Measurements from ENCODE around the gene MAMLD1.

MAMLD1 gene

GRCh38 chrX:150542846-150543229 lies 179.7 kb downstream of the MAMLD1 start:
- no peak for DNase-seq

GRCh38 chrX:150543230-150544155 lies 180.4 kb downstream of the MAMLD1 start:
- DNase-seq, result no peak

- no peak for DNase-seq
Observed at GRCh38 chrX:150544222-150544787, 181.2 kb downstream of the MAMLD1 start.

- DNase-seq, result no peak
Observed at GRCh38 chrX:150544835-150545770, 182.0 kb downstream of the MAMLD1 start.

GRCh38 chrX:150546711-150547153 lies 183.6 kb downstream of the MAMLD1 start:
- no peak for DNase-seq

- DNase-seq, result no peak
Observed at GRCh38 chrX:150547375-150548115, 184.4 kb downstream of the MAMLD1 start.

- DNase-seq, result no peak
Observed at GRCh38 chrX:150548251-150548650, 185.1 kb downstream of the MAMLD1 start.

GRCh38 chrX:150548684-150549083 lies 185.6 kb downstream of the MAMLD1 start:
- DNase-seq, result no peak

- no peak for DNase-seq
Observed at GRCh38 chrX:150551963-150552362, 188.8 kb downstream of the MAMLD1 start.

GRCh38 chrX:150558424-150558823 lies 195.3 kb downstream of the MAMLD1 start:
- no peak for DNase-seq

All from NCI-H226 (cell line).